Esophagus squamous epithelium (tissue), 5 donors: ENCODE data around the gene SIGLEC1. TPM values are rescaled to one million over a fixed set of nuclear protein-coding genes. Genes with fewer than 3 reads are reported as not detected.

ENCODE experiments used
- DNase-seq: peaks from one replicate; lab custom pipeline; 2025; lab: John Stamatoyannopoulos, UW
- H3K27ac ChIP-seq, 4 donors: fragments of 200-600 bp; sonication (generic); one replicate each; pipeline ENCODE4 v1.5.1; 2016 to 2019; ENCODE audit warnings: mild to moderate bottlenecking in 1 of 4
- H3K27me3 ChIP-seq, 4 donors: fragments of 200-600 bp; sonication (generic); 1 replicate in 3 of 4; 2 replicates in 1 of 4; pipeline versions ENCODE4 v1.5.1 to v1.6.0; 2017 to 2021; ENCODE audit warnings: antibody characterized with exemption in 1 of 4
- H3K36me3 ChIP-seq, 3 donors: fragments of 200-600 bp; sonication (generic); one replicate each; pipeline ENCODE4 v1.5.1; 2016 to 2019
- H3K4me1 ChIP-seq, 3 donors: fragments of 200-600 bp; sonication (generic); one replicate each; pipeline ENCODE4 v1.5.1; 2017 to 2019
- H3K4me3 ChIP-seq, 4 donors: fragments of 200-600 bp; sonication (generic); 1 replicate in 3 of 4; 2 replicates in 1 of 4; pipeline ENCODE4 v1.5.1; 2016 to 2019; ENCODE audit warnings: mild to moderate bottlenecking in 2 of 4, moderate library complexity in 1 of 4
- H3K9me3 ChIP-seq, 3 donors: fragments of 200-600 bp; sonication (generic); one replicate each; pipeline ENCODE4 v1.5.1; 2016 to 2019
- CTCF ChIP-seq, 6 experiments: fragments of 450-650 bp in 4 of 6; fragments of 200-600 bp in 2 of 6; sonication (generic) in 2 of 6; IDR thresholded peaks; one replicate each; pipeline ENCODE4 v1.5.1; 2016 to 2019; ENCODE audit warnings: antibody characterized with exemption in 6 of 6, mild to moderate bottlenecking in 4 of 6, moderate library complexity in 4 of 6
- POLR2A ChIP-seq, 4 donors: fragments of 450-650 bp; IDR thresholded peaks; one replicate each; pipeline ENCODE4 v1.6.1; 2017; ENCODE audit warnings: antibody characterized with exemption in 4 of 4, mild to moderate bottlenecking in 4 of 4, moderate library complexity in 3 of 4
- WGBS, 2 donors: methylation state at CpG; one replicate each; pipeline ENCODE4 v1.1.5; 2018; 5-methylcytosine and 5-hydroxymethylcytosine counted together
- intact Hi-C: fragments of 100-400 bp; cut with DNase I; formaldehyde crosslinking; loops from one replicate; pipeline ENCODE4 v1.15.0; 2022
- total RNA-seq, 4 donors: library from RNA; depleted of rRNA; stranded (reverse); fragments of >200 nt; gene quantifications; one replicate each; pipeline ENCODE4 v1.1.0, GENCODE V29; 2016
- donor health status: DM: yes; HTN: yes; CAD: no.

Gene SIGLEC1
- total RNA-seq, 4 donors from 2014 or later = 0.11 to 6.9 (median 1.8) TPM

- H3K27me3 ChIP-seq = peaks cover 0 to 28% (median 0%) of the 10 kb centered on the region in 4 donors
- H3K9me3 ChIP-seq = no peaks in the 10 kb centered on the region
- H3K36me3 ChIP-seq = no peaks in the 10 kb centered on the region
- H3K4me1 ChIP-seq = no peaks in the 10 kb centered on the region
- H3K4me3 ChIP-seq = no peak overlapping the region
- TF ChIP-seq CTCF (IDR thresholded peaks at IDR 0.05) = no peak
- no peak for TF ChIP-seq POLR2A (IDR thresholded peaks at IDR 0.05)
- H3K27ac ChIP-seq = no peak overlapping the region
- no peak for DNase-seq
- WGBS, 2 donors = 53 to 55% methylated on average over 6 of the region's 6 CpGs
- intact Hi-C loops = no loop called here
These were observed 8.2 kb upstream of the SIGLEC1 start for GRCh38 chr20:3720626-3721025.

- intact Hi-C loops = no loop called here
- Histone ChIP-seq H3K27me3 (peaks cover 0 to 28% (median 0%) of the 10 kb centered on the region in 4 donors), H3K27ac (no peak overlapping the region), H3K4me3 (no peak overlapping the region), H3K36me3 (no peaks in the 10 kb centered on the region), H3K4me1 (no peaks in the 10 kb centered on the region), H3K9me3 (no peaks in the 10 kb centered on the region)
- no peak for DNase-seq
- WGBS, 2 donors = 63 to 67% methylated on average over 1 to 2 of the region's 2 CpGs
- TF ChIP-seq CTCF (IDR thresholded peaks at IDR 0.05) = no peak
These were observed 7.7 kb upstream of the SIGLEC1 start for GRCh38 chr20:3720068-3720467.

GRCh38 chr20:3719046-3719445, 6.6 kb upstream of the SIGLEC1 start:
- H3K36me3 ChIP-seq = no peaks in the 10 kb centered on the region
- no peak overlapping the region for H3K4me3 ChIP-seq
- no peaks in the 10 kb centered on the region for H3K4me1 ChIP-seq
- H3K27me3 ChIP-seq = peaks cover 0 to 28% (median 0%) of the 10 kb centered on the region in 4 donors
- H3K9me3 ChIP-seq = no peaks in the 10 kb centered on the region
- no peak for DNase-seq
- 77 to 79% methylated on average over 4 of the region's 4 CpGs for WGBS, 2 donors
- no peak for TF ChIP-seq POLR2A (IDR thresholded peaks at IDR 0.05)
- no peak for TF ChIP-seq CTCF (IDR thresholded peaks at IDR 0.05)
- intact Hi-C loops = no loop called here
- no peak overlapping the region for H3K27ac ChIP-seq

- Histone ChIP-seq H3K4me3 (no peak overlapping the region), H3K9me3 (no peaks in the 10 kb centered on the region), H3K4me1 (peaks cover 0 to 1% (median 0%) of the 10 kb centered on the region in 3 donors), H3K36me3 (no peaks in the 10 kb centered on the region), H3K27ac (no peak overlapping the region), H3K27me3 (peaks cover 0 to 25% (median 0%) of the 10 kb centered on the region in 4 donors)
- no peak for DNase-seq
- 78 to 83% methylated on average over 3 to 4 of the region's 4 CpGs for WGBS, 2 donors
- peak in 5 of 6 experiments; percentile 28 to 49 (median 42) for TF ChIP-seq CTCF (IDR thresholded peaks at IDR 0.05)
- no peak for TF ChIP-seq POLR2A (IDR thresholded peaks at IDR 0.05)
- intact Hi-C loops = no loop called here
These were observed 3.9 kb upstream of the SIGLEC1 start for GRCh38 chr20:3716195-3716834.

- Histone ChIP-seq H3K9me3 (no peaks in the 10 kb centered on the region), H3K4me1 (peaks cover 0 to 15% (median 5%) of the 10 kb centered on the region in 3 donors), H3K4me3 (no peak overlapping the region), H3K27ac (no peak overlapping the region), H3K36me3 (no peaks in the 10 kb centered on the region), H3K27me3 (peaks cover 0 to 3% (median 0%) of the 10 kb centered on the region in 4 donors)
- 73 to 83% methylated on average over 4 of the region's 4 CpGs for WGBS, 2 donors
- intact Hi-C loops = loop anchor here (5.0 kb wide), 1 partner anchor 37 kb away; no protein-coding TSS in a partner anchor
- TF ChIP-seq CTCF (IDR thresholded peaks at IDR 0.05) = no peak
- TF ChIP-seq POLR2A (IDR thresholded peaks at IDR 0.05) = no peak
- no peak for DNase-seq
These were observed 1.7 kb upstream of the SIGLEC1 start for GRCh38 chr20:3714092-3714491.
